ENCODE results near the gene DPF3. TPM values are rescaled to one million over a fixed set of nuclear protein-coding genes. Genes with fewer than 3 reads are reported as not detected.

Gene DPF3
- polyA plus RNA-seq, 4 donors = 1.3 to 5.0 (median 4.6) TPM

DNA sequence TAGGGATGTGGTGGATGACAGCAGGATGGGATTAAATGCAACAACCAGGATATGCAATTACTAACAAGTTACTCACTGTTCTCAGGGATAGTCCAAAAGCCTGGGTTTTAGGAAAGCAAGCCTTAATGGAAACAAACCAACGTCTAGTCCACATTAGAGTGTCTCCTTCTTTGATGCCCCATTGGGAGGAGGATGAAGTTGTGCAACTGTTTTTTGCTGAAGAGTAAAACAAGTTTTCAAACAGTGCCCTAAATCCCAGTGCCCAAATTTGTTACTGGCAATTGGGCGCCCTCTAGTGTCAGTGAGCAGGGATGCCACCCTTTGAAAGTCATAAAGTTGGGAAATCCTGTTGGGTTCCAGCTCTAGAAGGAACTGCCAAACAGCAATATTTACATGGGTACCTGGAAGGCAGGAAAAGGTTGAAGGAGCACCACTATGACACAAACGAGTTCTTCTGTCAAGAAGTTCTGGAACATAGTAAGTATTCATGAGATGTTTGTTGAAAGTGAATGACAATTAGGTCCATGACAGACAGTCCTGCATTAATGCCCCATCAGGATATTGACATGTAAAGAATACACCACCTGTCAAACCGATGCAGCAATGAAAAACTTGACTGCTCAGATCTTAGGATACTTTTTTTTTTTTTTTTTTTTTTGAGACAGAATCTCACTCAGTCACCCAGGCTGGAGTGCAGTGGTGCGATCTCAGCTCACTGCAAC, 11.1 kb upstream of the DPF3 start:
- DNase-seq (ENCODE audit: low read depth in 4 of 4, low spot score in 3 of 4) = peak in 1 of 4 donors; percentile 57

DNA sequence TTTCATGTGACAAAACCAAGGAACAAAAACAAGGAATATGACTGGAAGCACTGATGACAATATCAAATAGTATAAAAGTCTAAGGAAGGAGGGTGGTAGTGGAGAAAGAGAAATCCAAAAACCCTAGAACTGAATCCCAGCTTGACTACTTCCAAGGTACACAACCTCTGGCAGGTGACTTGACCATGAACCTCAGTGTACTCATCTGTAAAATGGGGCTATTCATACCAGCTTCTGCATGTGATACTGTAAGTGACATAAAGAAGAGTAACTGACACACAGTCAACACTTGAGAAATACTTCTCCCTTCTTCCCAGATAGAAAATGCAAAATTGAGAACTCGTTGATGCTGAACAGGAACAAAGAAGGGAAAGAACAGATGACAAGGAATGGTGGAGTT, 10.3 kb upstream of the DPF3 start:
- no peak for DNase-seq (ENCODE audit: low read depth in 4 of 4, low spot score in 3 of 4)

DNA sequence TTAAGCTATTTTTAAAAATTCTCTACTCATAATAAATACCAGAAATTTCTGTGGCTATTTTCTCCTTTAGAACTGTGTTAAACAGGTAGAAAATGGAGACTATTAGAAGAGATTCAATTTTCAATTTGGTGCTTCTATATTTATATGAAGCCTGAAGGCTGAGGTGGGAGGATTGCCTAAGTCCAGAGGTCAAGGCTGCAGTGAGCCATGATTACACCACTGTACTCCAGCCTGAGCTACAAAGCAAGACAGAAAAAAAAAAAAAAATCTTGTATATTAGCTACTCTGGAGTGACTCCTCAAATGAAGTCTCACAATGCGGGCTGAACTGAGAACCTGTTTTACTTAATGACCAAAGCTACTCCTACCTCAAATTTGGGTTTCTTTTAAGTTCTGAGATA, 9.8 kb upstream of the DPF3 start:
- no peak for DNase-seq (ENCODE audit: low read depth in 4 of 4, low spot score in 3 of 4)

DNA sequence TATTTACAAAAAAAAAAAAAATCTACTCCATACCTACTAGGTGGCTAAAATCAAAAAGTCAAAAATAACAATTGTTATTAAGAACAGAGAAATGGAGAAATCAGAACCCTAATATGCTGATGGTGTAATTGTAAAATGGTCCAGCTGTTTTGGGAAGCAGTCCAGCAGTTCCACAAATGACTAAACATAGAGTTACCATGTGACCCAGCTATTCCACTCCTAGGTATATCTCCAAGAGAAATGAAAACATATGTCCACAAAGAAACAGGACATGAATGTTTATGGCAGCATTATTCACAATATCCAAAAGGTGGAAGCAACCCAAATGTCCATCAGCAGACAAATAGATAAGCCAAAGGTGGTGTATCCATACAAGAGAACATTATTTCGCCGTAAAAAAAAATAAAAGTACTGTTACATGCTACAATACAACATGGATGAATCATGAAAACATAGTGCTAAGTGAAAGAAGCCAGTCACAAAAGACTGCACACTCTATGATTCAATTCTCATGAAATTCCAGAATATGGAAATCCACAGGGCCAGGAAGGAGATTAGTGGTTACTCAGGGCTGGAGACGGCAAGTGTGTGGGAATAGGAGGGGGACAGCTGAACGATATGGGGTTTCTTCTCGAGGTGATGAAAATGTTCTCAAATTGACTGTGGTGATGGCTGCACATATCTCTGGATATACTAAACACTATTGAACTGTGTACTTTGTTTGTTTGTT, 9.1 kb upstream of the DPF3 start:
- no peak for DNase-seq (ENCODE audit: low read depth in 4 of 4, low spot score in 3 of 4)

DNA sequence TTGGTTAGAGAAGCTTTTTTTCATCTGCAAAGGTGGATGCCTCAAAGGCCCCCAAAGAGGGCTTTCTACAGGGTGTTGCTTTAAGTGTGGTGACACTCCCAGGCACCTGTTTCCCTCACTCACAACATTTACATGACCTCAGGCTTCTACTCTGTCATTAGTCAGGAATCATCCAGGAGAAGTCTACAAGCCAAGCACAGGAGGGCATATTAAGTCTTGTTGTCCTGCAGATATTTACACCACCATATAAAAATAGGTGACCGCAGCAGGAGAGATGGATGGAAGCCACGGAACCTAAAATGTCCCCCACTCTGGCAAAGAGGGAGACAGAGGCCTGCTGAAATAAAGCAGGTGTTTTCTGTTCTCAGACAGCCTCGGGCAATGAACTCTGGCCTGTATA, 7.5 kb upstream of the DPF3 start:
- no peak for DNase-seq (ENCODE audit: low read depth in 4 of 4, low spot score in 3 of 4)

- DNase-seq (ENCODE audit: low read depth in 4 of 4, low spot score in 3 of 4) = no peak
Observed at GRCh38 chr14:72898448-72898847, 4.5 kb upstream of the DPF3 start.

DNA sequence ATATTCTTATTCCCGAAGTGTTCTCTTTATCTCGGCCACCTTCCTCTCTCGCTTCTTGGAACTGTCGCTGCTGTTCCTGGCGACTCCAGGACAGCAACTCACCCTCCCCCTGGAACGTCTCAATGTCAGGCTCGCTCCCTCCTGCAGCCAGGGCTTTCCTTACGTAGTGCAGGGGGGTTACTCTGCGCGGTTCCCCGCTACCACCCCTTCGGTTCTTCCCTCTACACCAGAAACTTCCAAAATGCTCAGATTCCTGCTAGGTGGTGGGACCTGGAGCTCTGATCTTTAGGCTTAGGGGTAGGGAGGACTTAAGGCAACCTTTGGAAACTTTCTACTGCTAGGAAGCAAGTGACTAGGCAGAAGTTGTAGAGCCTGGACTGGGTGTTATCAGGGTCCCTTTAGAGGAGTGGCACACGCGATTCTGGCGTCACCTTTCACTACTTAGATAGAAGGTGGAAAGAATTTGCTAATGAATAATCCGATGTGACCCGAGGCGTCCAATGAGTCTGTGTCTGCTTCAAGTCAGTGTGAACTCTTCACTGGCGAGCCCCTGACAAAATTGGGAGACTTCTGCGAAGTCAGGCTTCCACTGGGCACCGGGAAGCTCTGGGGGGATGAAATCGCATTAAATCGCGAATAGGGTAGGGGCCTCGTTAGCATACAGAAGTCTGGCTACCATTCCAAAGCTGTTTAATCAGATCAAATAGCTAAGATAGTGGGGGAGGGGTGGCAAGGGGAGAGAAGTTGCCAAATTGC, 900 bp upstream of the DPF3 start:
- DNase-seq (ENCODE audit: low read depth in 4 of 4, low spot score in 3 of 4) = no peak

GRCh38 chr14:72894323-72894622, 372 bp upstream of the DPF3 start:
- DNase-seq (ENCODE audit: low read depth in 4 of 4, low spot score in 3 of 4) = no peak

DNA sequence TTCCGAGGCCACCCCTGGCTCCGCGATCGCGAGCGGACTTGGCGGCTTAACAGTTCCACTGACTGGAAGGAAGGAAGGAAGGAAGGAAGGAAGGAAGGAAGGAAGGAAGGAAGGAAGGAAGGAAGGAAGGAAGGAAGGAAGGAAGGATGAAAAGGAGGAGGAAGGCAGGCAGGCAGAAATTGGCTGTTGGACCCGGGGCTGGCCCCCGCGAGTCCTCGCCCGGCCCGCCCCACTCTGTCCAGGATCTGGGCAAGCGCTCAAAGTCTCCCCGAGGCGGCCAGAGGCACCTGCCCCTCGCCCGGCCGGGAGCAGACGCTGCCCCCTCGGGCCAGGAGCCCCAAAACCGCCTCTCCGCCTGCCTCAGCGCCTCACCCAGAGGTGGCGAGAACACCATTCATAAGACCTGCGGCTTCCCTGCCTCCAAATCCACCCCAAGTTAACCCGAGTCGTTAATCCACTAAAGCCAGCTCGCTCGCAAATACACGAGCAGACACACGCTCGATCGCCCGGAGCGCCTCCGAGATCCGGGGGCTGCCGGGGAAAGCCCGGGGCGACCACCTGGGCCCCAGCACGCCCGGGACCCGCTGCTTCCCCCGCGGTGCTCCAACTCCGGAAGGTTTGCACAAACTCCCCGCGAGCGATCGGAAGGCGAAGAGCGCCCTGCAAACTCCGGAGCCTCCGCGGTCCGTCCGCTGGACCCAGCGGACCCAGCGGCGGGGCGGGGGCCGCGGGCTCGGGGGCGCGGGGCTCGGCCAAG, 844 bp downstream of the DPF3 start:
- no peak for DNase-seq (ENCODE audit: low read depth in 4 of 4, low spot score in 3 of 4)

- DNase-seq (ENCODE audit: low read depth in 4 of 4, low spot score in 3 of 4) = no peak
Observed at GRCh38 chr14:72892103-72892878, 1.6 kb downstream of the DPF3 start.

GRCh38 chr14:72891666-72892102, 2.2 kb downstream of the DPF3 start:
- DNase-seq (ENCODE audit: low read depth in 4 of 4, low spot score in 3 of 4) = no peak

GRCh38 chr14:72889366-72889765, 4.5 kb downstream of the DPF3 start:
- no peak for DNase-seq (ENCODE audit: low read depth in 4 of 4, low spot score in 3 of 4)

- DNase-seq (ENCODE audit: low read depth in 4 of 4, low spot score in 3 of 4) = no peak
Observed at GRCh38 chr14:72888636-72889201, 5.2 kb downstream of the DPF3 start.

DNA sequence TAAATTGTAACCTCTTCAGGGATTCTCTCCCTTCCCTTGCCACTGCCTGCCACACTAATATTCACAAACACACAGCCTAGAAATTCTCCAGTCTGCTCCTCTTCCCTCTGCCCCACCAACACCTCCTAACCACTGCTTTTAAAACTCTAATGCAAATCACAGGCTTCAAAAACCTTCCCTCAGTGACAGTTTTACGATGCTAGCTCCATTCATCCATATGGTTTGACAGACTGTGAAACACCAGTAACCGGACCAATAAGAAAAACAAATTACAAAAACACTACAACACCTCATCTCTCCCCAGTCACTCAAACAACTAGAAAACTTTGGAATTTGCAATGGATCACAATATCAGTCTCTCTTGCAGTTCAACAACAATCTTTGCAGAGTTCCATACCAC, 5.7 kb downstream of the DPF3 start:
- peak in 1 of 4 donors; percentile 75 for DNase-seq (ENCODE audit: low read depth in 4 of 4, low spot score in 3 of 4)

- no peak for DNase-seq (ENCODE audit: low read depth in 4 of 4, low spot score in 3 of 4)
Observed at GRCh38 chr14:72887514-72887913, 6.4 kb downstream of the DPF3 start.

- no peak for DNase-seq (ENCODE audit: low read depth in 4 of 4, low spot score in 3 of 4)
Observed at GRCh38 chr14:72884386-72884785, 9.5 kb downstream of the DPF3 start.

DNA sequence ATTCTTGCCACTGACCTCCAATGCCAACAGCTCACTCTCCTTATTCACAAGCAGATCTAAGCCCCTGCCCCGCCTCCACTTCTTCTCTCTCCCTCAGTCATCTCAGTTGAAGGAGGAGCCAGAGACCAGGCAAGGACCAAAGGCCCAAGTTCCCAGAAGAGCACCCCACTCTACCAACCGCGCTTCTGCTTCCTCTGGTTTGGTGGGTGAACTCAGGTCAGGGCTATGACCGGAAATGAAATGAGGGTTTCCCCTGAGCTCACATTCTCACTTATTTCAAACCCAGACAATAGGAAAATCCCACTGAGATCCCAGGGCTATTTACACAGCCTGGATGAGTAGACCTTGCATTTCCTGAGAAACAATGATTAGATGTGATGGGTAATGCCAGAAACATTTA, 9.9 kb downstream of the DPF3 start:
- no peak for DNase-seq (ENCODE audit: low read depth in 4 of 4, low spot score in 3 of 4)

- no peak for DNase-seq (ENCODE audit: low read depth in 4 of 4, low spot score in 3 of 4)
Observed at GRCh38 chr14:72883109-72883508, 10.8 kb downstream of the DPF3 start.

GRCh38 chr14:72882463-72882862, 11.4 kb downstream of the DPF3 start:
- no peak for DNase-seq (ENCODE audit: low read depth in 4 of 4, low spot score in 3 of 4)

DNA sequence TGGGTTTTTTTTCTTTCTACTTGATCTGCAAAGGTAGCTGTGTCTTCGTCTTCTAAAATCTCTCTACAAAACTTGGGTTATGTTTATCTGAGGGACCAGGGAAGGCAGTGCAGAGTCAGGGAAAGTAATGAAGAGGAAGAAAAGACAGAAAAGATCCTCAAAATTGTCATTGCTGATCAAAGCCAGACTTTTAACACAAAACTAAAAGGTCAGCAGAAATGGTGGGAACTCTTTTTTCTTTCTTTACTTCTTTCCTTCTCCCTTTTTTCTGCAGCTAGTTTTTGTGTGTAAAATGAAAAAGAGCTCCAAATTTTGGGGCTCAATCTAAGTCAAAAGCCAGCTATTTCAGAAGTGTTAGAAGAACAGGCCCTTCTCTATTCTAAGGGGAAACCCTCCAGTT, 11.9 kb downstream of the DPF3 start:
- no peak for DNase-seq (ENCODE audit: low read depth in 4 of 4, low spot score in 3 of 4)

Data from left renal pelvis (tissue), 4 donors.